ENCODE results near the gene NRGN.

The NRGN gene

GRCh38 chr11:124791626-124792341 lies 52.0 kb downstream of the NRGN start:
- DNase-seq (ENCODE audit: low spot score): no peak

DNA sequence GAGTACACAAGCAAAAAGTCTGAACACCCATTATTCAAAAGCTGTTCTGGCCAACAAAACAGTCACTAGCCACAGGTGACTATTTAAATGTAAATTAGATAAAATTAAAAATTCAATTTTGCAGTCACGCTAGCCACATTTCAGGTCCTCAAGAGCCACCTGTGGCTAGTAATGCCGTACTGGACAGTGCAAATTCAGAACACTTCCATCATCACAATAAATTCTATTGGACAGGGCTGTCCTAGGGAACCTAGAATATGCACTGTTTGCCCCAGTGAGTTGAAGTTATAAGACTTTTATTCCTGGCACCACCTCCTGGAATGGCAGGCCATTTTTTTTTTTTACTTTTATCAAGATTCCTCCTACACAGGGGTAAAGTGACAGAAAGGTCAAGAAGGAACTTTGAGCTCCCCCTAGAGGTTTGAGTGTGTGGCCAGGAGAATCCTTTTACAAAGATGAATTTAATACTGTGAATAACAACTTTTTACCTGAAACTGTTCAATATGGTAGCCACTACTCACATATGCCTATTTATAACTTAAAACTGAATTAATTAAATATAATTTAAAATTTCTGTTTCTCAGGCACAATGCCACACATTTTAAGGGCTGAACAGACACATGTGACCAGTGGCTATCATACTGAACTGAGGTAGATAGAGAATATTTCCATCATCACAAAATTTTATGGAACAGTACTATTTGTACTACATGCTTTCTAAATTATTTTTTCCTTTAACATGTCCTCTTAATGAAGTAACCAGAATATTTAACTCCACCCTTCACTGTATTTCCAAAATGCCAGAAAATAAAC lies 53.9 kb downstream of the NRGN start:
- DNase-seq (ENCODE audit: low spot score): peak; percentile 50

DNA sequence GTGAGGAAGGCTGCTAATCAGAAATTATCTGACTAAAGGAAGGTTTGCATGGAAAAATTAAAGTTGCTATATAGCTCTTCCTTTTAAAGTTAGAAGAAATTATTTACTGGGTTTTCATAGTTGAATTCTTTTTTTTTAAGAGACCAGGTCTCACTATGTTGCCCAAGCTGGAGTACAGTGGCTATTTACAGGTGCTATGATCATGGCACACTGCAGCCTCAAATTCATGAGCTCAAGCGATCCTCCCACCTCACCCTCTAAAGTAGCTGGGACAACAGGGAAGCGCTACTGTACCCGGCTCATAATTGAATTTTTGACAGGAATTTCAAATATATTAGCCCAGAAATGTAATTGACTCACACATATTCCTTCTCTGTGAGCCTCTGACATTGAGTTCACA lies 56.6 kb downstream of the NRGN start:
- no peak for DNase-seq (ENCODE audit: low spot score)

Data from hepatic stellate cell (primary cell).